HG02884 (cell line): Measurements from ENCODE around the gene CACNG5.

ENCODE experiments used
- ATAC-seq: cut with Tn5 transposase; IDR thresholded peaks from one replicate; pipeline ENCODE4 v1.9.1; 2021; ENCODE audit warnings: mild to moderate bottlenecking, moderate library complexity; ENCODE audit not compliant: unreplicated experiment

Gene CACNG5

DNA sequence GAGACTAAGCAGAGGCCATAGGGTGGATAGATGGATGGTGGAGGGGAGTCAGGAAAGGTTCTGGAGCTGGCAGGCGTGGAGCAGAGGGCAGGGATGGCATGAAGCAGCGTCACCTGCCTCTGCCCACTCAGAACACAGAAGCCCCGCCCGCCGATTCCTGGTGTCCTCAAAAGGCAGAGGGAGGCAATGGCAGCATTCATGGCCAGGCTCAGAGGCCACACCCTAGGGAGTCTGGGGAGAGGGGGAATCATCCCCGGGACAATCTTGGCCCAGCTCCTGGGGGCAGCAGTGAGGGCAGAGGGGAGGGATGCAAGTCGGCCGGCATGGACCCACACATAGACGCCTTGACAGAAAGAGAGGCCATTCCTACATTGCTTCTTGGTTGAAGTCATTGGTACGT is 68.9 kb downstream of the CACNG5 start:
- ATAC-seq, result no peak

- no peak for ATAC-seq
These were observed 70.1 kb downstream of the CACNG5 start for GRCh38 chr17:66904760-66905624.

DNA sequence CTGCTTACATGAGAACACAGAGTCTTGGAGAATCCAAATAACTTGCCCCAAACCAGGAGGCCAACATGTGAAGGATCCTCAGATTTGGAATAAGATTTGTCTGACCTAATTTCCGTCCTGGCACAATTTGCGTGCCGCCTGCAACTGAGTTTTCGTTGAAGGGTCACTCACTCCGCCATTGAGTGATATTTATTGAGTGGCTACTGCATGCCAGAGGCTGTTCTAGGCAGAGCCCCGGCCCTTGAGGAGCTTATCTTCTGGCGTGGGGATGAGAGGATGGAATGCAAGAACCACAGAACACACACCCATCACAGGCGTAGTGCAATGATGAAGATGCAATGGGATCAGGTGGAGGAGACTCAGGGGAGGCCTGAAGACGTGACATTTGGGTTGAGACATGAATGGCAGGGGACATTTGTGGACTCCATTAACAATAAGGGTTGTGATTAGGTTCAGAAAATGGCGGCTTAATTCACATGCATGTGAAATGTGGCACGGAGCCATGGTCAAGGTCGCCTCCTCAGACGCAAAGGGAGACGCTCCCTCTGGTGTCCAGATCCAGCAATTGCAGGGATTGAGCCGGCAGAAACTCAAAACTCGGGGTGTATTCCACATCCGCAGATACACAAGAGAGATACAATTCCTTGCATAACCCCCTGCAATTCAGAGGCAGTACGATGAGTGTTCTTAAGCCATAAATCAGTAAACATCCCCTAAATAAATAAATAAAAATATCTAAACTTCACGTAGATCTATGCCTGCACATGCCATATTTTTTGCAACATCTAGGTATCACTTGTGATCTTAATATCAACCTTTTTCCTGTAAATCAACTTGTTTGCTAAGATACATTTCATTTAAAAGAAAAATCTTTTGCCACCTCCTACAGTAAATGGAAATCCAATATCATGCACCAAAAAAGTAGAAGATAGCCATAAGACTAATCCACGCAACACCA is 71.7 kb downstream of the CACNG5 start:
- ATAC-seq, result no peak

DNA sequence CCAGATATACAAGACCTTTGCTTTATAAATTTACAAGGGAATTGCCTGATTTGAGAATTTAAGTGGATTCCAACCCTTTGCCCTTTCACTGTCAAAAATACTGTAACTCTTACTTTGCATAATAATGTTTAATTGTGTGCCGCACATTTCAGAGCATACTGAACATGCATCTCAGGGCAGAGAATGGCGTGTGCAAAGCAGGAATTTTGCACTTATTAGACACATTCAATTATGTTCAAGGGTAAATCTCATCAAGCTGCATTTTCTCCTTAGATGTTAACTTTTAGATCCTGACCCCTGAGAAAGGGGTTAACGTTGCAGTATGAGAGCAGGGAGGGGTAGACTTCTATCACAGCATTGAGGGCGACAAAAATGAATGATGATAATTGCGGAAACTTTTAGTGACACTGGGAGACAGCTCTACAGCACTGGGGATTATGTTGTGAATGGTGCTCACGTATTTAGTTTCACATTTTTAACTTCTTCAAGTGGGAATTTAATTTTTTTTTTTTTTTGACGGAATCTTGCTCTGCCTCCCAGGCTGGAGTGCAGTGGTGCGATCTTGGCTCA is 75.0 kb downstream of the CACNG5 start:
- ATAC-seq, result no peak

DNA sequence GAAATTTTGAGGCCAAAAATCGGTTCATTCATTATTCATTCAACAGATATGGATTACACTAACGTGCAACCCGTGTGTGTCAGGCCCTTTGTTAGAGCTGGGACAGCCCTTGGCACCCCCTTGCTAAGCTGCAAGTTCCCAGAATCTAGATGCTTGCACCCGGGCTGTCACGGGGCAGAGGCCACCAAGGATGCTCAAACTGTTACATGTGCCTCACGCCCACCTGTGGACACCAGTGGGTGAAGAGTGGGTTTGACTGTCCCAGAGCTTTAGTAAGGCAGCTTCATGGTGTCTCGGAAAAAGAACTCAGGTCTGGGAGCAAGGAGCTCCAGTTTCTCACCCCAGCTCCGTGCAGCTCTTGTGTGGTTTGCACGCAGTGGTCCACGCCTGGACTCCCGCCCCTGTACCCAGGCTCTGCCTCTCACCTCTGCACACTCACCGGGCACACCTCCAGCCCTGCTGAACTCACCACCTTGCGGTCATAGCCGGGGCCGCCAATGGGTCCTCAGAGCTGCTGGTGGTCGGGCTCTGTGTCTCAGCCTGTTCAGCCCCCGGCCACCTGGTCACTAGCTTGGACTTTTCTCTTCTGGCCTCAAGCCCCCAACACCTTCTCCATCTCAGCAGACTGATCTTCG is 75.9 kb downstream of the CACNG5 start:
- ATAC-seq, result no peak

DNA sequence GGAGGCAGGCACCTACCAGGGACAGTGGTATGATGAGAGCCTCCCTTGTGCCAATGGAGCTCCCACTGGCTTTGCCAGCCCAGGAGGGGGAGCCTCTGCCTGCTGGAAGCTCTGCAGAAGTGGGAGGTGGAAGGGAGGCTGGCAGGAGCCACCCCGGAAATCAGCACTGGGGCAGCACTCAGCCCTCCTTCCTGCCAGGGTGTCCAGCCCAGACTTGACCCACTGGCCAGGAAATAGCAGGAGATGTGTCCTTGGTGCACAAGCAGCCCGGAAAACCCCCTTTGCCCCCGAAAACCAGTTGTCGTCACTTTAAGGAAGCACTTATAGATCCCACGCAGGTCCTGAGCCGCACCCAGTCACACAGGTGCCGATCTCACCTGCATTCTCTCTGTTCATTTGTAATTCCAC is 80.3 kb downstream of the CACNG5 start:
- ATAC-seq, result no peak

- ATAC-seq, result no peak
These were observed 80.9 kb downstream of the CACNG5 start for GRCh38 chr17:66915792-66916191.

DNA sequence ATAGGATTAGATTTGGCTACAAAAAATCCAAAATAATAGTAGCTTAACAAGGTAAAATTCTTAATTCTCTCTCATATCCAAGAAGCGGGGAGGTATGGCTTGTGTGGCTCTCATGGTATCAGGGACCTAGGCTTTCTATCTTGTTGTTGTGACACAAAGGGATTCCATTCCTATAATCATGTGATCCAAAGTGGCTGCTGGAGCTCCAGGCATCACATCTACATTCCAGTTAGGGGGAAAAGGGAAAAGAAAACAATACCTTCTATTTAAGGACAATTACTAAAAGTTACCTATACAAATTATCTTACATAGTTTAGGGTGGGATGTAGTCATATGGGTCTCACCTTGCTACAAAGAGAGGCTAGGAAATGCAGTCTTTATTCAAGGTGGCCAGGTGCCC is 82.0 kb downstream of the CACNG5 start:
- no peak for ATAC-seq

DNA sequence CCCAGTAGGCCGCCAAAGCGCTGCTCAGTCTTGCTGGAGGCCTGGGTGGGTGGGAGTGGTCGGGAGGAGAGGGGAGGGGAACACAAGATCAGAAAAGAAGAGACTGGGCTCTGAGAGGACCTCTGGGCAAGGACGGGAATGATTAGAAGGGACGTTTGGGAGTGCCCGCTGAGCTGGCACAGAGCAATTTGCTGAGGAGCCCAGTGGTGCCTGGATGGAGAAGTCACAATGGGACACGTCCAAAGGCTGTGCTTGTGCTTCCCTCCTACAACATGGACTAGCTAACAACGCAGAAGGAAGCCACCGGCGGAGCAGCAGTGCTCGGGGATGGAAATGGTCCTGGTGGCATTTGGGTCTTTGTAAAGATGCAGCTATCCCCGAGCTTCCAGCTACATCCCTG is 84.0 kb downstream of the CACNG5 start:
- no peak for ATAC-seq

GRCh38 chr17:66920435-66920834 is 85.5 kb downstream of the CACNG5 start:
- no peak for ATAC-seq

DNA sequence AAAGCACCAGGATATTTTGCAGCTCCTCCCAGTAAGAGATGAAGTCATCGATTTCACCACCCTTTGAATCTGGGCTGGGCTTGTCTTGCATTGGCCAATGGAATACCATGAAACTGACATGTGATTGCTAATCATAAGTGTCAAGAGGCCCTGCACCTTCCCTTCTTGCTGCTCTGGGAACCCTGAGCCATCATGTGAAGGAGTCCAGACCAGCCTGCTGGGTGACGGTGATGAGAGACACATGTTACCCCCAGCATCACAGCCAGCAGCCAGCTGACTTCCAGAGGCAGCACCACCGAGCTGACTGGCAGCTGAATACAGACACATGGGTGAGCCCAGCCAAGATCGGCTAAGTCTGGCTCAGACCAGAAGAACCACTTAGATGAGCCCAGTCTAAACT is 86.0 kb downstream of the CACNG5 start:
- no peak for ATAC-seq

DNA sequence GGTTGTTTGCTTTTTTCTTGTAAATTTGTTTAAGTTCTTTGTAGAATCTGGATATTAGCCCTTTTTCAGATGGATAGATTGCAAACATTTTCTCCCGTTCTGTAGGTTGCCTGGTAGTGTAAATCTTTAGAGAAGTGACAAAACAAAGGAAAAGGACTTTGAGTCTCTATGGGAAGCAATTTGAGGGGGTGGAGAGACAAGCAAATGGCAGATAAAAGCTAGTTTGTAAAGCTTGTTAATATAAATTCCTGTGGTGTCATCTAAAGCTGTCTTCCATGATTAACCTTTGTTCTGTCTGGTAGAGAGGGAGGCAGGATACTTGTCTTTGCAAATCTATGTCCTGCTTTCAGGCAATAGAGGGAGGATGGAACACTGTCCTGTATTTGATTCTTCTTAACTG is 89.0 kb downstream of the CACNG5 start:
- no peak for ATAC-seq

GRCh38 chr17:66925811-66926500 is 91.0 kb downstream of the CACNG5 start:
- ATAC-seq, result no peak

DNA sequence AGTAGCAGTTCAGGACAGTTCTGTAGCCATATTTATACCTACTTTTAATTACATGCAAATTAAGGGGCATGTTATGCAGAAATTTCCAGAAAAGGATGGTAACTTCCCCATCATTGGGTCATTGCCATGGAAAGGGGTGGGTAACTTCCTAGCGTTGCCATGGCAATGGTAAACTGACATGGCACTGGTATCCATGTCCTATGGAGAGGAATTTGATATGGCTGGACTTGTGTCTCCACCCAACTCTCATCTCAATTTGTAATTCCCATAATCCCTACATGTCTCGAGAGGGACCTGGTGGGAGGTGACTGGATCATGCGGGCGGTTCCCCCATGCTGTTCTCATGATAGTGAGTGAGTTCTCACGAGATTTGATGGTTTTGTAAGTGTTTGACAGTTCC is 94.0 kb downstream of the CACNG5 start:
- no peak for ATAC-seq

- ATAC-seq, result no peak
These were observed 94.7 kb downstream of the CACNG5 start for GRCh38 chr17:66929591-66929990.

GRCh38 chr17:66930933-66931332 is 96.0 kb downstream of the CACNG5 start:
- no peak for ATAC-seq

DNA sequence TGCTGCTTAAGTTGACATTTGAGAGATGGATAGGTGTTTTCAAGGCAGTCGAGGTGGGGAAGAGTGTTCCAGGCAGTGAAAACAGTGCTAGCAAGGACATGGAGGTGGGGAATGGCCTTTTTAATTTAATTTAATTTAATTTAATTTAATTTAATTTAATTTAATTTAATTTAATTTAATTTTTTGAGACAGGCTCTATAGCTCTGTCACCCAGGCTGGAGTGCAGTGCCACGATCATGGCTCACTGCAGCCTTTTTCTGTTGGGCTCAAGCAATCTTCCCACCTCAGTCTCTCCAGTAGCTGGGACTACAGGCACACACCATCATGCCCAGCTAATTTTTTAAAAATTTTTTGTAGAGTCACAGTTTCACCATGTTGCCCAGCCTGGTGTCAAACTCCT is 97.4 kb downstream of the CACNG5 start:
- no peak for ATAC-seq

DNA sequence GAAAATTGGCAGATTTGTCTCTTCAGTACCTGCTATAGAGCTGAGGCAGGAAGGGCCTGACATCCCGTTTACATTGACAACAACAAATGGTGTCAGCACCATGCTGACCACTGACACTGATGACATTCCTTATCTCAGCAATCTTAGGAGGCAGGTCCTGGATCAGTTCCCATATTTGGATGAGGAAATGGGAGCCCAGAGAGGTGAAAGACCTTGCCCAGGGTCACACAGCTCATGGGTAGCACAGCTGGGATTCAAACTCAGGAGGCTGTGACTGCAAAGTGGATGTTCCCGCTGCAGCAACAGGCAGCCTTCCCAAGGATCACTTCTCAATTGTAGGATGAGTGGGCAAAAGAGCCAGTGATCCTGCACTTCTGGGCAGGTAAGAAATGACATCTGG is 99.1 kb downstream of the CACNG5 start:
- no peak for ATAC-seq
